SU-DHL-6 (cell line): ENCODE results near the gene UGGT2.

Experiments
- H2AFZ ChIP-seq: fragments of 200-600 bp; sonication (generic); 2 replicates; pipeline ENCODE4 v1.6.1; 2014; ENCODE audit warnings: low read depth, mild to moderate bottlenecking, moderate library complexity, mixed read lengths, antibody characterized with exemption, low read length; ENCODE audit not compliant: severe bottlenecking
- H3F3A ChIP-seq: fragments of 200-600 bp; shearing (Covaris generic); 2 replicates; pipeline ENCODE4 v1.6.0; 2016; ENCODE audit warnings: antibody characterized with exemption, mild to moderate bottlenecking; ENCODE audit not compliant: insufficient read depth
- H3K27ac ChIP-seq: fragments of 200-600 bp; sonication (generic); 2 replicates; pipeline ENCODE4 v1.5.1; 2016; ENCODE audit warnings: low read depth, mild to moderate bottlenecking, low read length, moderate library complexity, mixed read lengths
- H3K27me3 ChIP-seq: fragments of 200-600 bp; sonication (generic), shearing (Covaris generic); 2 replicates; pipeline ENCODE4 v1.6.0; 2014; ENCODE audit warnings: mild to moderate bottlenecking, low read length
- H3K36me3 ChIP-seq: fragments of 200-600 bp; sonication (generic); 2 replicates; pipeline ENCODE4 v1.6.1; 2014; ENCODE audit warnings: mild to moderate bottlenecking, low read length, mixed read lengths
- H3K4me2 ChIP-seq: fragments of 300-600, 200-600 bp; shearing (Covaris generic), sonication (generic); 2 replicates; pipeline ENCODE4 v1.6.0; 2014; ENCODE audit warnings: low read length, low read depth, mild to moderate bottlenecking; ENCODE audit not compliant: poor library complexity, severe bottlenecking
- H3K4me3 ChIP-seq: fragments of 200-600 bp; sonication (generic); 2 replicates; pipeline ENCODE4 v1.5.1; 2014; ENCODE audit warnings: antibody characterized with exemption, low read length, mild to moderate bottlenecking, mixed read lengths; ENCODE audit not compliant: insufficient read depth, poor library complexity, severe bottlenecking
- H3K79me2 ChIP-seq: fragments of 200-600 bp; sonication (generic); 2 replicates; pipeline ENCODE4 v1.6.1; 2014; ENCODE audit warnings: mild to moderate bottlenecking, low read length, moderate library complexity; ENCODE audit not compliant: insufficient read depth
- H3K9ac ChIP-seq: fragments of 200-600 bp; sonication (generic); 2 replicates; pipeline ENCODE4 v1.7.0; 2014; ENCODE audit warnings: mild to moderate bottlenecking, low read length
- H3K9me2 ChIP-seq: fragments of 200-600 bp; sonication (generic); replicated peaks from 2 replicates; pipeline ENCODE4 v1.6.1; 2014; ENCODE audit warnings: low read length; ENCODE audit not compliant: insufficient read depth
- H3K9me3 ChIP-seq: fragments of 200-600 bp; sonication (generic); 2 replicates; pipeline ENCODE4 v1.6.1; 2014; ENCODE audit warnings: low read length, mixed read lengths; ENCODE audit not compliant: insufficient read depth
- H4K20me1 ChIP-seq: fragments of 200-600 bp; sonication (generic); 2 replicates; pipeline ENCODE4 v1.6.1; 2014; ENCODE audit warnings: low read depth, mild to moderate bottlenecking, antibody characterized with exemption, low read length, moderate library complexity, mixed read lengths
- CTCF ChIP-seq: fragments of 200-600 bp; sonication (generic); IDR thresholded peaks from one replicate; pipeline ENCODE4 v1.5.1; 2017; ENCODE audit warnings: antibody characterized with exemption, mild to moderate bottlenecking, low read length, moderate library complexity; ENCODE audit not compliant: insufficient read depth, poor library complexity, severe bottlenecking
- EZH2phosphoT487 ChIP-seq: fragments of 200-600 bp; sonication (generic), shearing (Covaris generic); conservative IDR thresholded peaks from 2 replicates; pipeline ENCODE4 v1.6.1; 2018; ENCODE audit warnings: mild to moderate bottlenecking, antibody characterized with exemption, low read length, moderate library complexity, mixed read lengths

UGGT2 gene

GRCh38 chr13:96089139-96089538, 35.9 kb upstream of the UGGT2 start:
- Histone ChIP-seq H3K9ac (no peak overlapping the region), H2AFZ (no peak overlapping the region), H3K4me3 (no peak overlapping the region), H3K4me2 (no peak overlapping the region), H3K9me3 (no peaks in the 10 kb centered on the region), H3K79me2 (no peaks in the 10 kb centered on the region), H4K20me1 (no peaks in the 10 kb centered on the region), H3K27me3 (no peaks in the 10 kb centered on the region), H3K27ac (no peak overlapping the region), H3F3A (no peaks in the 10 kb centered on the region), H3K36me3 (no peaks in the 10 kb centered on the region), H3K9me2 (no peaks in the 10 kb centered on the region)
- TF ChIP-seq CTCF: no peak
- no peak for TF ChIP-seq EZH2phosphoT487

DNA sequence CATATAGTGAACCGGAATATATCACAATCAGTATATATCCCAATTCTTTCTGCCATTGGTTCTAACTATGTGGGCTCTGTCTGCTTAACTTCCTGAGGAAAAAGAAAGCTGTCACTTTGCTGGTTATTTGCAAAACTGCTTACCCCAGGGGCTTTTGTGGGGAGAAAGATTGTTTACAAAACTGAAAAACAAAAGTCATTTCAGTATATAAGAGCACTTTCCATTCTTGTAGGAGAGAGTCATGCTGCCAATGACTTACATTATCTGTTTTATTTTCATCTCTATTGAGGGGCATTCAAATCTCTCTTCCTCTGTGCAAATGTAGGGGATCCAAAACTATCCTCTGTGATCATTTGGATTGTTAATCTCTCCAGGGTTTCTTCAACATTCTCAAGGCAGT, 33.5 kb upstream of the UGGT2 start:
- Histone ChIP-seq H3F3A (no peaks in the 10 kb centered on the region), H3K79me2 (no peaks in the 10 kb centered on the region), H3K36me3 (no peaks in the 10 kb centered on the region), H3K27me3 (no peaks in the 10 kb centered on the region), H2AFZ (no peak overlapping the region), H3K9me2 (no peaks in the 10 kb centered on the region), H3K4me3 (no peak overlapping the region), H3K9me3 (no peaks in the 10 kb centered on the region), H3K27ac (no peak overlapping the region), H4K20me1 (no peaks in the 10 kb centered on the region), H3K9ac (no peak overlapping the region), H3K4me2 (no peak overlapping the region)
- TF ChIP-seq EZH2phosphoT487 (no peak), CTCF (no peak)

DNA sequence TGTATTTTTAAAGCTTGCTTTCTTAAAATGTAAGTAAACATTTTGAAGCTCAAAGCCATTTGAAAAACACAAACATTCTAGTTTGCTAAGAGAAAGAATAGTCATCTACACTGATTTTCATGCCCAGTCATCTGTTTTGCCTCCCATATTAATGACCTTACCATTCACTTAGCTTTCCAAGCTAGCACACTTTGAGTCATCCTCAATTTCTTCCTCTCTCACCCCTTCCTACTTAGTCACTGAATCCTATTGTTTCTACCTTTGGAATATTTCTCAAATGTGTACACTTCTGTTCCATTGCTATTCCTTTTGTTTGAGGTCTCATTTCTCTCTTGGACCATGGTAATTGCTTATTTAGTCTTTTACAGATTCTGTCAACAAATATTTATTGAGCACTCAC, 29.4 kb upstream of the UGGT2 start:
- H3K27me3 ChIP-seq: no peaks in the 10 kb centered on the region
- H3K9me2 ChIP-seq: no peaks in the 10 kb centered on the region
- H2AFZ ChIP-seq: no peak overlapping the region
- H3K79me2 ChIP-seq: no peaks in the 10 kb centered on the region
- H3F3A ChIP-seq: no peaks in the 10 kb centered on the region
- no peaks in the 10 kb centered on the region for H3K9me3 ChIP-seq
- H3K4me2 ChIP-seq: no peak overlapping the region
- no peak overlapping the region for H3K9ac ChIP-seq
- TF ChIP-seq EZH2phosphoT487 (no peak), CTCF (no peak)
- H3K27ac ChIP-seq: no peak overlapping the region
- H4K20me1 ChIP-seq: no peaks in the 10 kb centered on the region
- no peaks in the 10 kb centered on the region for H3K36me3 ChIP-seq
- H3K4me3 ChIP-seq: no peak overlapping the region

DNA sequence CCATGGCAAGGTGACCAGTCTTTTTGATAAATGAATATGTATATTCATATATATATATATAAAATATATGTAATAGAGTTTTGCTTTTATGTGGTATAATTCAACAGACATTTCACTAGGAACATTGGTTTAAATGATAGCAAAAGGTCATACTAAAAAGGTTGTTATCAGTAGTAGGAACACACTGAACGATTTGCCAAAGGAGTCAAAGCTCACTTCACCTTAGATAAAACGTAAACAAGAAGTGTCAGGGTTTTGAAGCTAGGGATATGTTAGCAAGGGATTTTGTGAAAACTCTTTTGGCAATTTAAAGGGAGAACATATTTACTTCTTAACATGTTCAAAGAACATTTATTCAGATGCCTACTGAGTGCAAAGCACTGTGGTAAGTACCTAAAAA, 28.7 kb upstream of the UGGT2 start:
- TF ChIP-seq EZH2phosphoT487 (no peak), CTCF (no peak)
- H4K20me1 ChIP-seq: no peaks in the 10 kb centered on the region
- no peak overlapping the region for H3K4me2 ChIP-seq
- no peak overlapping the region for H3K9ac ChIP-seq
- no peaks in the 10 kb centered on the region for H3K9me3 ChIP-seq
- no peaks in the 10 kb centered on the region for H3K27me3 ChIP-seq
- no peak overlapping the region for H3K4me3 ChIP-seq
- H3K27ac ChIP-seq: no peak overlapping the region
- H3K36me3 ChIP-seq: no peaks in the 10 kb centered on the region
- H3K9me2 ChIP-seq: no peaks in the 10 kb centered on the region
- no peaks in the 10 kb centered on the region for H3K79me2 ChIP-seq
- H3F3A ChIP-seq: no peaks in the 10 kb centered on the region
- no peak overlapping the region for H2AFZ ChIP-seq
